Measurements from ENCODE around the gene FAM53A. TPM values are rescaled to one million over a fixed set of nuclear protein-coding genes. Genes with fewer than 3 reads are reported as not detected.

The FAM53A gene
- total RNA-seq, 1 donor from 2014 or later = 1.7 TPM

- intact Hi-C loops (cut with DNase I) = no loop called here
- Histone ChIP-seq H3K9me3 (no peaks in the 10 kb centered on the region), H3K4me1 (no peaks in the 10 kb centered on the region), H3K36me3 (no peaks in the 10 kb centered on the region), H3K27me3 (ENCODE audit: low read depth) (no peaks in the 10 kb centered on the region), H3K4me3 (no peak overlapping the region), H3K27ac (no peak overlapping the region)
- DNase-seq (no peak), ATAC-seq (no peak)
- TF ChIP-seq, protein P1, sequence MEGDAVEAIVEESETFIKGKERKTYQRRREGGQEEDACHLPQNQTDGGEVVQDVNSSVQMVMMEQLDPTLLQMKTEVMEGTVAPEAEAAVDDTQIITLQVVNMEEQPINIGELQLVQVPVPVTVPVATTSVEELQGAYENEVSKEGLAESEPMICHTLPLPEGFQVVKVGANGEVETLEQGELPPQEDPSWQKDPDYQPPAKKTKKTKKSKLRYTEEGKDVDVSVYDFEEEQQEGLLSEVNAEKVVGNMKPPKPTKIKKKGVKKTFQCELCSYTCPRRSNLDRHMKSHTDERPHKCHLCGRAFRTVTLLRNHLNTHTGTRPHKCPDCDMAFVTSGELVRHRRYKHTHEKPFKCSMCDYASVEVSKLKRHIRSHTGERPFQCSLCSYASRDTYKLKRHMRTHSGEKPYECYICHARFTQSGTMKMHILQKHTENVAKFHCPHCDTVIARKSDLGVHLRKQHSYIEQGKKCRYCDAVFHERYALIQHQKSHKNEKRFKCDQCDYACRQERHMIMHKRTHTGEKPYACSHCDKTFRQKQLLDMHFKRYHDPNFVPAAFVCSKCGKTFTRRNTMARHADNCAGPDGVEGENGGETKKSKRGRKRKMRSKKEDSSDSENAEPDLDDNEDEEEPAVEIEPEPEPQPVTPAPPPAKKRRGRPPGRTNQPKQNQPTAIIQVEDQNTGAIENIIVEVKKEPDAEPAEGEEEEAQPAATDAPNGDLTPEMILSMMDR (IDR thresholded peaks at IDR 0.05) = no peak
Measured at GRCh38 chr4:1653776-1654175, 30.3 kb downstream of the FAM53A start.

- no peak overlapping the region for H3K4me3 ChIP-seq
- ATAC-seq (no peak), DNase-seq (no peak)
- no peak overlapping the region for H3K27ac ChIP-seq
- H3K4me1 ChIP-seq = no peaks in the 10 kb centered on the region
- no peaks in the 10 kb centered on the region for H3K27me3 ChIP-seq (ENCODE audit: low read depth)
- H3K36me3 ChIP-seq = no peaks in the 10 kb centered on the region
- intact Hi-C loops (cut with DNase I) = no loop called here
- no peaks in the 10 kb centered on the region for H3K9me3 ChIP-seq
- TF ChIP-seq, protein P1 (IDR thresholded peaks at IDR 0.05) = no peak
Measured at GRCh38 chr4:1652088-1652487, 32.0 kb downstream of the FAM53A start.

- Histone ChIP-seq H3K36me3 (no peaks in the 10 kb centered on the region), H3K4me3 (no peak overlapping the region), H3K27me3 (ENCODE audit: low read depth) (no peaks in the 10 kb centered on the region), H3K9me3 (no peaks in the 10 kb centered on the region), H3K4me1 (no peaks in the 10 kb centered on the region), H3K27ac (no peak overlapping the region)
- DNase-seq (no peak), ATAC-seq (no peak)
- TF ChIP-seq, protein P1 (IDR thresholded peaks at IDR 0.05) = no peak
- intact Hi-C loops (cut with DNase I) = no loop called here
Measured at GRCh38 chr4:1651609-1652008, 32.5 kb downstream of the FAM53A start.

GRCh38 chr4:1648962-1649361, 35.2 kb downstream of the FAM53A start:
- no peaks in the 10 kb centered on the region for H3K9me3 ChIP-seq
- no peak for ATAC-seq
- intact Hi-C loops (cut with DNase I) = no loop called here

GRCh38 chr4:1647432-1647831, 36.7 kb downstream of the FAM53A start:
- no peak for ATAC-seq
- no peak for DNase-seq

More at GRCh38 chr4:1648962-1649361, 35.2 kb downstream of the FAM53A start:
- H3K27me3 ChIP-seq (ENCODE audit: low read depth) = no peaks in the 10 kb centered on the region
- no peak overlapping the region for H3K27ac ChIP-seq
- no peak overlapping the region for H3K4me3 ChIP-seq
- DNase-seq = no peak
- no peaks in the 10 kb centered on the region for H3K36me3 ChIP-seq
- no peaks in the 10 kb centered on the region for H3K4me1 ChIP-seq
- TF ChIP-seq, protein P1 (IDR thresholded peaks at IDR 0.05) = no peak

More at GRCh38 chr4:1647432-1647831, 36.7 kb downstream of the FAM53A start:
- TF ChIP-seq, protein P1 (IDR thresholded peaks at IDR 0.05) = no peak
- Histone ChIP-seq H3K27ac (no peak overlapping the region), H3K4me3 (no peak overlapping the region), H3K9me3 (no peaks in the 10 kb centered on the region), H3K36me3 (no peaks in the 10 kb centered on the region), H3K4me1 (no peaks in the 10 kb centered on the region), H3K27me3 (ENCODE audit: low read depth) (no peaks in the 10 kb centered on the region)
- intact Hi-C loops (cut with DNase I) = no loop called here

All from lower lobe of right lung (tissue), 2 donors.